H1 (cell line): ENCODE results near the gene IGFBP6. TPM values are rescaled to one million over a fixed set of nuclear protein-coding genes. Genes with fewer than 3 reads are reported as not detected.

ENCODE experiments used
- CEBPB ChIP-seq: IDR thresholded peaks from 2 replicates; pipeline ENCODE4 v1.6.1; 2012; ENCODE audit warnings: low read depth, low read length
- EP300 ChIP-seq, 2 experiments: IDR thresholded peaks; 1 replicate in 1 of 2; 2 replicates in 1 of 2; pipeline ENCODE4 v1.6.1; 2011 to 2012; ENCODE audit warnings: low read depth in 2 of 2, low read length in 2 of 2, mild to moderate bottlenecking in 2 of 2, borderline replicate concordance in 1 of 2, inconsistent platforms in 1 of 2, moderate library complexity in 1 of 2
- POLR2AphosphoS5 ChIP-seq: IDR thresholded peaks from 2 replicates; pipeline ENCODE4 v1.6.1; 2011; ENCODE audit warnings: low read depth, low read length
- RBBP5 ChIP-seq: IDR thresholded peaks from 2 replicates; pipeline ENCODE4 v1.7.1; 2012; ENCODE audit warnings: low read depth, mild to moderate bottlenecking, inconsistent platforms, low read length, moderate library complexity, borderline replicate concordance
- RFX5 ChIP-seq: IDR thresholded peaks from 2 replicates; pipeline ENCODE4 v1.6.1; 2011; ENCODE audit warnings: low read depth, low read length, improper control_type of control experiment, borderline replicate concordance
- SAP30 ChIP-seq: fragments of 300-600 bp; sonication (generic); IDR thresholded peaks from 2 replicates; pipeline ENCODE4 v1.7.1; 2012; ENCODE audit warnings: low read length, moderate library complexity, mild to moderate bottlenecking, inconsistent platforms; ENCODE audit not compliant: insufficient read depth, insufficient replicate concordance
- SUZ12 ChIP-seq: fragments of 200-600 bp; sonication (generic); IDR thresholded peaks from 2 replicates; pipeline ENCODE4 v1.6.1; 2012; ENCODE audit warnings: mild to moderate bottlenecking, inconsistent platforms, low read length, moderate library complexity, mixed read lengths
- TEAD4 ChIP-seq: IDR thresholded peaks from 2 replicates; pipeline ENCODE4 v1.6.1; 2012; ENCODE audit warnings: low read depth, low read length, inconsistent platforms, mixed read lengths
- polyA plus RNA-seq, 7 experiments: library from polyadenylated mRNA; depleted of rRNA in 3 of 7; stranded (reverse) in 5 of 7; unstranded in 2 of 7; fragments of >200 nt in 5 of 7; fragments of 200-250 nt in 2 of 7; gene quantifications; 1 replicate in 5 of 7; 2 replicates in 1 of 7; 4 replicates in 1 of 7; pipeline versions ENCODE4 v1.2.1 to v1.2.3, GENCODE V29; 2011 to 2013; ENCODE audit warnings: missing spikeins in 2 of 7, mixed read lengths in 2 of 7
- total RNA-seq: library from RNA; stranded (reverse); fragmentation: NEBNext Ultra II Directional; extraction: Animal tissue kit (Norgen Biotek cat#: 25700); gene quantifications from 2 replicates; pipeline ENCODE4 v1.2.1, GENCODE V29; 2021

IGFBP6 gene
- total and polyA plus RNA-seq, 2 of the 8 experiments (the other 6 are each of a cell fraction or from before 2014, with no cell fraction given): 13.7 to 14.7 TPM

GRCh38 chr12:53090105-53090504 lies 7.4 kb upstream of the IGFBP6 start (continued):
- TF ChIP-seq EP300 (IDR thresholded peaks at IDR 0.05; ENCODE audit: borderline replicate concordance in 1 of 2, low read depth in 2 of 2, low read length in 2 of 2) (no peak), RFX5 (no peak), CEBPB (no peak), TEAD4 (no peak), RBBP5 (no peak), SUZ12 (no peak), POLR2AphosphoS5 (no peak), SAP30 (no peak)
